K562 (cell line): Measurements from ENCODE around the gene NME4. TPM values are rescaled to one million over a fixed set of nuclear protein-coding genes. Genes with fewer than 3 reads are reported as not detected.

ENCODE experiments used
- ARID1B ChIP-seq: fragments of 450-650 bp; IDR thresholded peaks from 2 replicates; pipeline ENCODE4 v1.6.1; 2016; ENCODE audit warnings: antibody characterized with exemption, mild to moderate bottlenecking, inconsistent platforms
- DDX20 ChIP-seq: fragments of 450-650 bp; IDR thresholded peaks from 2 replicates; pipeline ENCODE4 v1.6.1; 2016; ENCODE audit warnings: missing genetic modification characterization, low read depth, mild to moderate bottlenecking, missing compliant biosample characterization, moderate library complexity
- ETV6 ChIP-seq, 3 experiments: fragments of 150-350 bp in 1 of 3; sonication (generic) in 1 of 3; formaldehyde crosslinking in 1 of 3; IDR thresholded peaks; 2 replicates each; pipeline versions ENCODE4 v1.6.1 to v1.8.0; 2014 to 2022; ENCODE audit warnings: borderline replicate concordance in 2 of 3, low read depth in 2 of 3, antibody characterized with exemption in 1 of 3, low read length in 1 of 3, mild to moderate bottlenecking in 1 of 3, missing genetic modification reagents in 1 of 3
- HCFC1 ChIP-seq: IDR thresholded peaks from 2 replicates; pipeline ENCODE4 v1.6.1; 2012; ENCODE audit warnings: low read depth, low read length, improper control_type of control experiment
- KAT7 ChIP-seq: sonication (generic); formaldehyde crosslinking; IDR thresholded peaks from 2 replicates; pipeline ENCODE4 v1.8.0; 2022; ENCODE audit warnings: missing genetic modification reagents, mild to moderate bottlenecking, borderline replicate concordance
- ZNF384 ChIP-seq: IDR thresholded peaks from 2 replicates; pipeline ENCODE4 v1.6.1; 2012; ENCODE audit warnings: low read depth, low read length, improper control_type of control experiment
- polyA plus RNA-seq, 8 experiments: library from polyadenylated mRNA; depleted of rRNA in 4 of 8; stranded (reverse) in 5 of 8; unstranded in 3 of 8; fragments of >200 nt; fragmentation: Nextera tagmentation in 2 of 8; fragmentation: Illumina TruSeq in 1 of 8; extraction: Ambion mirVana in 2 of 8; extraction: Trizol in 1 of 8; gene quantifications; 2 replicates each; pipeline versions ENCODE4 v1.2.1 to v1.2.3, GENCODE V29; 2011 to 2014; ENCODE audit warnings: inconsistent platforms in 1 of 8, missing spikeins in 1 of 8
- total RNA-seq, 7 experiments: library from RNA; depleted of rRNA in 6 of 7; stranded (reverse); fragments of >200 nt in 6 of 7; fragmentation: Illumina TruSeq in 2 of 7; extraction: Trizol in 2 of 7; gene quantifications; 2 replicates each; pipeline versions ENCODE4 v1.2.1 to v1.2.3, GENCODE V29; 2011 to 2021; ENCODE audit warnings: low replicate concordance in 1 of 7
- TF ChIP-seq, protein P1 (sequence below): fragments of 450-650 bp; formaldehyde crosslinking; IDR thresholded peaks from 2 replicates; pipeline ENCODE4 v1.4.0; 2020; ENCODE audit warnings: mild to moderate bottlenecking, moderate library complexity
- TF ChIP-seq, protein P2 (sequence below): sonication (generic); formaldehyde crosslinking; IDR thresholded peaks from 2 replicates; pipeline ENCODE4 v1.8.0; 2022; ENCODE audit warnings: mild to moderate bottlenecking, missing genetic modification reagents
- TF ChIP-seq, protein P3 (sequence below): fragments of 250-450 bp; sonication (Bioruptor Pico); IDR thresholded peaks from 2 replicates; pipeline ENCODE4 v1.9.0; 2021; ENCODE audit warnings: mild to moderate bottlenecking, inconsistent platforms
- TF ChIP-seq, protein P4 (sequence below), 3 experiments: fragments of 200-800 bp in 1 of 3; sonication (Bioruptor generic) in 1 of 3; sonication (generic) in 1 of 3; formaldehyde crosslinking in 1 of 3; IDR thresholded peaks; 2 replicates each; pipeline versions ENCODE4 v1.6.1 to v1.8.0; 2016 to 2022; ENCODE audit warnings: mild to moderate bottlenecking in 2 of 3, missing compliant biosample characterization in 2 of 3, missing genetic modification characterization in 2 of 3, missing genetic modification reagents in 1 of 3
- TF ChIP-seq, protein P5 (sequence below): fragments of 450-650 bp; formaldehyde crosslinking; IDR thresholded peaks from 2 replicates; pipeline ENCODE4 v1.4.0; 2022; ENCODE audit warnings: mild to moderate bottlenecking, moderate library complexity
- TF ChIP-seq, protein P6 (sequence below): sonication (generic); formaldehyde crosslinking; IDR thresholded peaks from 2 replicates; pipeline ENCODE4 v1.8.1; 2022; ENCODE audit warnings: missing genetic modification reagents

Gene NME4
- total and polyA plus RNA-seq, 9 of the 15 experiments (the other 6 are each of a cell fraction or from before 2014, with no cell fraction given), result 15.4 to 264 (median 139) TPM

DNA sequence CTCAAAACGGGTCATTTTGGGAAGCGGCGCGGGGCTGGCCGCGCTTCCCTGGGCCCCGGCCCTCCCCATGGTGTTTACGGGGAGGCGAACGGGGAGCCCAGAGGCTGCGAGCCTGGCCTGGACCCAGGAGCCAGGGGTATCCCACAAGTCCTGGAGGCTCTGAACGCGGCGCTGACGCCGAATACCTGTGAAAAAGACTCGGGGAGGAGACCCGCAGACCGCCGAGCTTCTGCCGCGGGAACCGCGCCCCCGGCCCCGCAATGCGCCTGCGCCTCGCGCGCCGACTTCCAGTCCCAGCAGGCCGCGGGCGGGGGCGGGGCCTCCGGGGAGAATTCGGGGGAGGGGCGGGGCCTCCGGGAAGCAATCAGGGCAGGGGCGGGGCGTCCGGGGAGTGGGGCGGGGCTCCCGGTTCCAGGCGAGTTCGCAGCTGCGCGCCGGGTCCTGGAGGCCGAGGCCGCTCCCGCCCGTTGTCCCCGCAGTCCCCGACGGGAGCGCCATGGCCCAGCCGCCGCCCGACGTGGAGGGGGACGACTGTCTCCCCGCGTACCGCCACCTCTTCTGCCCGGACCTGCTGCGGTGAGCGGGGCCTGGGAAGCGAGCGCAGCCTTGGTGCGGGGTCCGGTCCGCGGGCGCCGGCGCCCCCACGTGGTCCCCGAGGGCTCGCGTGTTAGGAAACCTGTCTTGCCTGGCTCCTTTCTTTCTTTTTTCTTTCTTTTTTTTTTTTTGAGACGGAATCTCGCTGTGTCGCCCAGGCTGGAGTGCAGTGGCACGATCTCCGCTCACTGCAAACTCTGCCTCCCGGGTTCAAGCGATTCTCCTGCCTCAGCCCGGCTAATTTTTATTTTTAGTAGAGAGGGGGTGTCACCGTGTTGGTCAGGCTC, 4.7 kb downstream of the NME4 start, which contains the start of gene DECR2 (continued):
- TF ChIP-seq HCFC1 (no peak; the same call in 1 of the 2 replicates), ETV6 (IDR thresholded peaks at IDR 0.05; ENCODE audit: borderline replicate concordance in 1 of 2, low read depth in 2 of 2, low read length in 1 of 2) (no peak), ETV6 (CRISPR knock-in tag; IDR thresholded peaks at IDR 0.05; ENCODE audit: borderline replicate concordance) (no peak), KAT7 (CRISPR knock-in tag) (no peak; the same call in 1 of the 2 replicates), DDX20 (tag) (no peak), ZNF384 (peak; percentile 78), ARID1B (0 out of 2 replicates have a peak, but pooled peaks have one; percentile 11)
- TF ChIP-seq, protein P1, sequence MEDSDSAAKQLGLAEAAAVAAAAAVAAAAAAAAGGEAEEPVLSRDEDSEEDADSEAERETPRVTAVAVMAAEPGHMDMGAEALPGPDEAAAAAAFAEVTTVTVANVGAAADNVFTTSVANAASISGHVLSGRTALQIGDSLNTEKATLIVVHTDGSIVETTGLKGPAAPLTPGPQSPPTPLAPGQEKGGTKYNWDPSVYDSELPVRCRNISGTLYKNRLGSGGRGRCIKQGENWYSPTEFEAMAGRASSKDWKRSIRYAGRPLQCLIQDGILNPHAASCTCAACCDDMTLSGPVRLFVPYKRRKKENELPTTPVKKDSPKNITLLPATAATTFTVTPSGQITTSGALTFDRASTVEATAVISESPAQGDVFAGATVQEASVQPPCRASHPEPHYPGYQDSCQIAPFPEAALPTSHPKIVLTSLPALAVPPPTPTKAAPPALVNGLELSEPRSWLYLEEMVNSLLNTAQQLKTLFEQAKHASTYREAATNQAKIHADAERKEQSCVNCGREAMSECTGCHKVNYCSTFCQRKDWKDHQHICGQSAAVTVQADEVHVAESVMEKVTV (CRISPR knock-in tag), result peak; percentile 36; the same call in 1 of the 2 replicates
- TF ChIP-seq, protein P2, sequence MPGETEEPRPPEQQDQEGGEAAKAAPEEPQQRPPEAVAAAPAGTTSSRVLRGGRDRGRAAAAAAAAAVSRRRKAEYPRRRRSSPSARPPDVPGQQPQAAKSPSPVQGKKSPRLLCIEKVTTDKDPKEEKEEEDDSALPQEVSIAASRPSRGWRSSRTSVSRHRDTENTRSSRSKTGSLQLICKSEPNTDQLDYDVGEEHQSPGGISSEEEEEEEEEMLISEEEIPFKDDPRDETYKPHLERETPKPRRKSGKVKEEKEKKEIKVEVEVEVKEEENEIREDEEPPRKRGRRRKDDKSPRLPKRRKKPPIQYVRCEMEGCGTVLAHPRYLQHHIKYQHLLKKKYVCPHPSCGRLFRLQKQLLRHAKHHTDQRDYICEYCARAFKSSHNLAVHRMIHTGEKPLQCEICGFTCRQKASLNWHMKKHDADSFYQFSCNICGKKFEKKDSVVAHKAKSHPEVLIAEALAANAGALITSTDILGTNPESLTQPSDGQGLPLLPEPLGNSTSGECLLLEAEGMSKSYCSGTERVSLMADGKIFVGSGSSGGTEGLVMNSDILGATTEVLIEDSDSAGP (CRISPR knock-in tag), result no peak
- TF ChIP-seq, protein P3, sequence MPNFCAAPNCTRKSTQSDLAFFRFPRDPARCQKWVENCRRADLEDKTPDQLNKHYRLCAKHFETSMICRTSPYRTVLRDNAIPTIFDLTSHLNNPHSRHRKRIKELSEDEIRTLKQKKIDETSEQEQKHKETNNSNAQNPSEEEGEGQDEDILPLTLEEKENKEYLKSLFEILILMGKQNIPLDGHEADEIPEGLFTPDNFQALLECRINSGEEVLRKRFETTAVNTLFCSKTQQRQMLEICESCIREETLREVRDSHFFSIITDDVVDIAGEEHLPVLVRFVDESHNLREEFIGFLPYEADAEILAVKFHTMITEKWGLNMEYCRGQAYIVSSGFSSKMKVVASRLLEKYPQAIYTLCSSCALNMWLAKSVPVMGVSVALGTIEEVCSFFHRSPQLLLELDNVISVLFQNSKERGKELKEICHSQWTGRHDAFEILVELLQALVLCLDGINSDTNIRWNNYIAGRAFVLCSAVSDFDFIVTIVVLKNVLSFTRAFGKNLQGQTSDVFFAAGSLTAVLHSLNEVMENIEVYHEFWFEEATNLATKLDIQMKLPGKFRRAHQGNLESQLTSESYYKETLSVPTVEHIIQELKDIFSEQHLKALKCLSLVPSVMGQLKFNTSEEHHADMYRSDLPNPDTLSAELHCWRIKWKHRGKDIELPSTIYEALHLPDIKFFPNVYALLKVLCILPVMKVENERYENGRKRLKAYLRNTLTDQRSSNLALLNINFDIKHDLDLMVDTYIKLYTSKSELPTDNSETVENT (CRISPR knock-in tag), result peak; percentile 66
- TF ChIP-seq, protein P4, sequence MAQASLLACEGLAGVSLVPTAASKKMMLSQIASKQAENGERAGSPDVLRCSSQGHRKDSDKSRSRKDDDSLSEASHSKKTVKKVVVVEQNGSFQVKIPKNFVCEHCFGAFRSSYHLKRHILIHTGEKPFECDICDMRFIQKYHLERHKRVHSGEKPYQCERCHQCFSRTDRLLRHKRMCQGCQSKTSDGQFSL (CRISPR knock-in tag; IDR thresholded peaks at IDR 0.05), result peak; percentile 62; the same call in 1 of the 2 replicates
- TF ChIP-seq, protein P4 (tag; IDR thresholded peaks at IDR 0.05), result no peak
- TF ChIP-seq, protein P5, sequence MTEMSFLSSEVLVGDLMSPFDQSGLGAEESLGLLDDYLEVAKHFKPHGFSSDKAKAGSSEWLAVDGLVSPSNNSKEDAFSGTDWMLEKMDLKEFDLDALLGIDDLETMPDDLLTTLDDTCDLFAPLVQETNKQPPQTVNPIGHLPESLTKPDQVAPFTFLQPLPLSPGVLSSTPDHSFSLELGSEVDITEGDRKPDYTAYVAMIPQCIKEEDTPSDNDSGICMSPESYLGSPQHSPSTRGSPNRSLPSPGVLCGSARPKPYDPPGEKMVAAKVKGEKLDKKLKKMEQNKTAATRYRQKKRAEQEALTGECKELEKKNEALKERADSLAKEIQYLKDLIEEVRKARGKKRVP (CRISPR knock-in tag), result no peak
- TF ChIP-seq, protein P6, sequence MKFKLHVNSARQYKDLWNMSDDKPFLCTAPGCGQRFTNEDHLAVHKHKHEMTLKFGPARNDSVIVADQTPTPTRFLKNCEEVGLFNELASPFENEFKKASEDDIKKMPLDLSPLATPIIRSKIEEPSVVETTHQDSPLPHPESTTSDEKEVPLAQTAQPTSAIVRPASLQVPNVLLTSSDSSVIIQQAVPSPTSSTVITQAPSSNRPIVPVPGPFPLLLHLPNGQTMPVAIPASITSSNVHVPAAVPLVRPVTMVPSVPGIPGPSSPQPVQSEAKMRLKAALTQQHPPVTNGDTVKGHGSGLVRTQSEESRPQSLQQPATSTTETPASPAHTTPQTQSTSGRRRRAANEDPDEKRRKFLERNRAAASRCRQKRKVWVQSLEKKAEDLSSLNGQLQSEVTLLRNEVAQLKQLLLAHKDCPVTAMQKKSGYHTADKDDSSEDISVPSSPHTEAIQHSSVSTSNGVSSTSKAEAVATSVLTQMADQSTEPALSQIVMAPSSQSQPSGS (CRISPR knock-in tag), result no peak
